Measurements from ENCODE around the gene CPLX3.

Gene CPLX3

GRCh38 chr15:74829486-74829885 lies 3.1 kb downstream of the CPLX3 start:
- DNase-seq (ENCODE audit: low read depth) = no peak

- DNase-seq (ENCODE audit: low read depth) = no peak
These were observed 3.6 kb downstream of the CPLX3 start for GRCh38 chr15:74829991-74830390.

- no peak for DNase-seq (ENCODE audit: low read depth)
These were observed 4.4 kb downstream of the CPLX3 start for GRCh38 chr15:74830868-74831267.

- no peak for DNase-seq (ENCODE audit: low read depth)
These were observed 5.5 kb downstream of the CPLX3 start for GRCh38 chr15:74831813-74832495.

- DNase-seq (ENCODE audit: low read depth) = no peak
These were observed 6.4 kb downstream of the CPLX3 start for GRCh38 chr15:74832826-74833225.

- DNase-seq (ENCODE audit: low read depth) = no peak
These were observed 7.1 kb downstream of the CPLX3 start for GRCh38 chr15:74833376-74834107.

GRCh38 chr15:74835312-74835823 lies 8.9 kb downstream of the CPLX3 start:
- DNase-seq (ENCODE audit: low read depth) = no peak

GRCh38 chr15:74836846-74837245 lies 10.4 kb downstream of the CPLX3 start:
- no peak for DNase-seq (ENCODE audit: low read depth)

GRCh38 chr15:74837482-74838136 lies 11.2 kb downstream of the CPLX3 start:
- DNase-seq (ENCODE audit: low read depth) = no peak

- no peak for DNase-seq (ENCODE audit: low read depth)
These were observed 11.7 kb downstream of the CPLX3 start for GRCh38 chr15:74838137-74838516.

GRCh38 chr15:74838746-74839525 lies 12.5 kb downstream of the CPLX3 start:
- no peak for DNase-seq (ENCODE audit: low read depth)

- DNase-seq (ENCODE audit: low read depth) = no peak
These were observed 13.3 kb downstream of the CPLX3 start for GRCh38 chr15:74839526-74840395.

GRCh38 chr15:74840851-74841775 lies 14.7 kb downstream of the CPLX3 start:
- no peak for DNase-seq (ENCODE audit: low read depth)

GRCh38 chr15:74841891-74842373 lies 15.5 kb downstream of the CPLX3 start:
- DNase-seq (ENCODE audit: low read depth) = no peak

- DNase-seq (ENCODE audit: low read depth) = peak; percentile 87
These were observed 16.4 kb downstream of the CPLX3 start, which contains the start of gene ULK3 for GRCh38 chr15:74842581-74843444. TSS of gene ULK3 (minus strand) at chr15:74843156. CDS start at chr15:74843105, 51 bp downstream.

- DNase-seq (ENCODE audit: low read depth) = no peak
These were observed 17.0 kb downstream of the CPLX3 start for GRCh38 chr15:74843445-74843828.

- no peak for DNase-seq (ENCODE audit: low read depth)
These were observed 17.5 kb downstream of the CPLX3 start for GRCh38 chr15:74843891-74844299.

- DNase-seq (ENCODE audit: low read depth) = no peak
These were observed 18.1 kb downstream of the CPLX3 start for GRCh38 chr15:74844319-74845207.

All from activated gamma-delta T cell treated with anti-CD3 and anti-CD28 coated beads, Interleukin-2, amount 50 U/mL, for 16 hours (primary cell).